ENCODE measurements around the gene ARMC6. TPM values are rescaled to one million over a fixed set of nuclear protein-coding genes. Genes with fewer than 3 reads are reported as not detected.
A peak's percentile ranks its signal among the peaks of the same experiment; 100 is the strongest.

ARMC6 gene
- polyA plus RNA-seq, 1 experiment: 31.5 TPM

- ChIA-PET POLR2A (no interaction called here), CTCF (interaction anchor here (1.0 to 5.3 kb wide), 4 partner anchors 10 to 175 kb away, joined by 3 to 44 read pairs (median 6); no protein-coding TSS in a partner anchor)
- no peak for DNase-seq (ENCODE audit: low read depth)
- H3K36me3 ChIP-seq (ENCODE audit: control insufficient read depth, insufficient read depth, low read length): peaks cover 24% of the 10 kb centered on the region
- H3K4me3 ChIP-seq (ENCODE audit: low read depth, low read length): no peak overlapping the region
- H3K27me3 ChIP-seq (ENCODE audit: control insufficient read depth, insufficient read depth, low read length): no peaks in the 10 kb centered on the region
- peak; percentile 36 for TF ChIP-seq CTCF (IDR thresholded peaks at IDR 0.05; ENCODE audit: insufficient read depth, low read depth, low read length)
These were observed 33.3 kb upstream of the ARMC6 start for GRCh38 chr19:18999896-19000620.

GRCh38 chr19:19004144-19004543 is 29.3 kb upstream of the ARMC6 start:
- peaks cover 32% of the 10 kb centered on the region for H3K36me3 ChIP-seq (ENCODE audit: control insufficient read depth, insufficient read depth, low read length)
- DNase-seq (ENCODE audit: low read depth): no peak

GRCh38 chr19:19006213-19006612 is 27.2 kb upstream of the ARMC6 start:
- Histone ChIP-seq H3K4me3 (ENCODE audit: low read depth, low read length) (no peak overlapping the region), H3K27me3 (ENCODE audit: control insufficient read depth, insufficient read depth, low read length) (no peaks in the 10 kb centered on the region), H3K36me3 (ENCODE audit: control insufficient read depth, insufficient read depth, low read length) (peaks cover 42% of the 10 kb centered on the region)
- DNase-seq (ENCODE audit: low read depth): no peak
- ChIA-PET POLR2A (no interaction called here), CTCF (interaction anchor here (3.3 kb wide), 1 partner anchor 10 kb away, joined by 8 read pairs; no protein-coding TSS in a partner anchor)
- TF ChIP-seq CTCF (IDR thresholded peaks at IDR 0.05; ENCODE audit: insufficient read depth, low read depth, low read length): no peak

More at GRCh38 chr19:19004144-19004543, 29.3 kb upstream of the ARMC6 start:
- TF ChIP-seq CTCF (IDR thresholded peaks at IDR 0.05; ENCODE audit: insufficient read depth, low read depth, low read length): no peak
- H3K27me3 ChIP-seq (ENCODE audit: control insufficient read depth, insufficient read depth, low read length): no peaks in the 10 kb centered on the region
- POLR2A ChIA-PET: no interaction called here
- no peak overlapping the region for H3K4me3 ChIP-seq (ENCODE audit: low read depth, low read length)
- CTCF ChIA-PET: interaction anchor here (0.6 to 3.3 kb wide), 2 partner anchors 8 to 137 kb away, joined by 3 to 8 read pairs; no protein-coding TSS in a partner anchor

- POLR2A ChIA-PET: no interaction called here
- peaks cover 34% of the 10 kb centered on the region for H3K36me3 ChIP-seq (ENCODE audit: control insufficient read depth, insufficient read depth, low read length)
These were observed 23.5 kb upstream of the ARMC6 start for GRCh38 chr19:19009951-19010350.

More at GRCh38 chr19:19009951-19010350, 23.5 kb upstream of the ARMC6 start:
- CTCF ChIA-PET: interaction anchor here (1.4 to 2.8 kb wide), 3 partner anchors 9 to 15 kb away, joined by 4 to 9 read pairs (median 6); no protein-coding TSS in a partner anchor
- H3K4me3 ChIP-seq (ENCODE audit: low read depth, low read length): no peak overlapping the region
- no peaks in the 10 kb centered on the region for H3K27me3 ChIP-seq (ENCODE audit: control insufficient read depth, insufficient read depth, low read length)
- TF ChIP-seq CTCF (IDR thresholded peaks at IDR 0.05; ENCODE audit: insufficient read depth, low read depth, low read length): no peak
- DNase-seq (ENCODE audit: low read depth): no peak
